NB4 (cell line): Measurements from ENCODE around the gene TECTB.

ENCODE experiments used
- DNase-seq: peaks from one replicate; pipeline ENCODE4 v3.0.0; 2010; ENCODE audit warnings: low read depth
- H3K4me3 ChIP-seq: one replicate; pipeline ENCODE4 v1.5.1; 2011; ENCODE audit warnings: mild to moderate bottlenecking, low read depth, low read length, moderate library complexity
- MYC ChIP-seq: IDR thresholded peaks from 2 replicates; pipeline ENCODE4 v1.6.1; 2011; ENCODE audit warnings: low read depth, low read length
- POLR2A ChIP-seq: IDR thresholded peaks from 2 replicates; pipeline ENCODE4 v1.6.1; 2011; ENCODE audit warnings: mild to moderate bottlenecking; ENCODE audit not compliant: insufficient read length; ENCODE audit errors: extremely low read depth
- TF ChIP-seq, protein P1 (sequence below): IDR thresholded peaks from 2 replicates; pipeline ENCODE4 v1.6.1; 2011; ENCODE audit warnings: low read depth, low read length
- TF ChIP-seq, protein P2 (sequence below): IDR thresholded peaks from one replicate; pipeline ENCODE4 v1.5.1; 2012; ENCODE audit warnings: low read depth, low read length

TECTB gene

DNA sequence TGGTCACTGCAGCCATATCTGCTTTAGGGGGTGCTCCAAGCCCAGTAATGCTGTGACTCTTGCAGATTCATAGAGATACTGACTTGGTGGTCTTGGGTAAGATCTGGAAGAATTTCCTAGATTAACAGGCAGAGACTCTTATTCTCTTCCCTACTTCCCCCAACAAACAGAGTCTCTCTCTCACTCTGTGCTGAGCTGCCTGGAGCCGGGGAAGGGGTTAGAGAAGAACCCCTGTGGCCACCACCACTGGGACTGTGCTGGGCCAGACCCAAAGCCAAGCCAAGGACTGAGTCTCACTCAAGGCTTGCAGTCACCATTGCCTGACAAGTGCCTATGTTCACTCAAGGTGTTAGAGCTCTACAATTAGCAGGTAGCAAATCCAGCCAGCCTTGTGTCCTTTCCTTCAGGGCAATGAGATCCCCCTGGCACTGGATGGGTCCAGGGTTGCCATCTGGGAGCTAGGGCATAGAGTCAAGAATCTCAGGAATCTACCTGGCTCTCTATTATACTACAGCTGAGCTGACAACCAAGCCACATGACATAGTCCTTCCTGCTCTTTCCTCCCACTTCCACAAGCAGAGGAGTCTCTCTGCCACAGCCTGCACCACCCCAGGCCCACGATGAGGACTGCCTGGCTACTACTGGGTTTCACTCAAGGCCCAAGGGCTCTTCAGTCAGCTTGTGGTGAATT is 41.4 kb upstream of the TECTB start:
- TF ChIP-seq MYC (no peak), POLR2A (no peak)
- TF ChIP-seq, protein P1, sequence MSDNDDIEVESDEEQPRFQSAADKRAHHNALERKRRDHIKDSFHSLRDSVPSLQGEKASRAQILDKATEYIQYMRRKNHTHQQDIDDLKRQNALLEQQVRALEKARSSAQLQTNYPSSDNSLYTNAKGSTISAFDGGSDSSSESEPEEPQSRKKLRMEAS, result no peak
- TF ChIP-seq, protein P2, sequence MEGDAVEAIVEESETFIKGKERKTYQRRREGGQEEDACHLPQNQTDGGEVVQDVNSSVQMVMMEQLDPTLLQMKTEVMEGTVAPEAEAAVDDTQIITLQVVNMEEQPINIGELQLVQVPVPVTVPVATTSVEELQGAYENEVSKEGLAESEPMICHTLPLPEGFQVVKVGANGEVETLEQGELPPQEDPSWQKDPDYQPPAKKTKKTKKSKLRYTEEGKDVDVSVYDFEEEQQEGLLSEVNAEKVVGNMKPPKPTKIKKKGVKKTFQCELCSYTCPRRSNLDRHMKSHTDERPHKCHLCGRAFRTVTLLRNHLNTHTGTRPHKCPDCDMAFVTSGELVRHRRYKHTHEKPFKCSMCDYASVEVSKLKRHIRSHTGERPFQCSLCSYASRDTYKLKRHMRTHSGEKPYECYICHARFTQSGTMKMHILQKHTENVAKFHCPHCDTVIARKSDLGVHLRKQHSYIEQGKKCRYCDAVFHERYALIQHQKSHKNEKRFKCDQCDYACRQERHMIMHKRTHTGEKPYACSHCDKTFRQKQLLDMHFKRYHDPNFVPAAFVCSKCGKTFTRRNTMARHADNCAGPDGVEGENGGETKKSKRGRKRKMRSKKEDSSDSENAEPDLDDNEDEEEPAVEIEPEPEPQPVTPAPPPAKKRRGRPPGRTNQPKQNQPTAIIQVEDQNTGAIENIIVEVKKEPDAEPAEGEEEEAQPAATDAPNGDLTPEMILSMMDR, result no peak
- no peak overlapping the region for H3K4me3 ChIP-seq
- DNase-seq, result no peak

GRCh38 chr10:112242769-112243168 is 40.4 kb upstream of the TECTB start:
- no peak for DNase-seq
- TF ChIP-seq, protein P1, result no peak
- no peak for TF ChIP-seq MYC
- TF ChIP-seq POLR2A, result no peak
- TF ChIP-seq, protein P2, result no peak

DNA sequence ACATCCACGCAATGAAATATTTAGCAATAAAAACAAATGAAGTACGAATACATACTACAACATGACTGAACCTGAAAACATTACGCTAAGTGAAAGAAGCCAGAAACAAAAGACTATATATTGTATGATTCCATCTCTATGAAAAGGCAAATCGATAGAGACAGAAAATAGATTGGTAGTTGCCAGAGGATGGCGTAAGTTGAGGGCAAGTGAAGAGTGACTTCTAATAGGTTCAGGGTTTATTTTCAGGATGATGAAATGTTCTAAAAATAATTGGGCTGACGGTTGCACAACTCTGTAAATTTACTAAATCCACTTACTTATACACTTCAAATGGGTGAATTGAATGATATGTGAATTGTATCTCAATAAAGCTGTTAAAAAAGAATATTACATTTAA is 39.5 kb upstream of the TECTB start:
- no peak overlapping the region for H3K4me3 ChIP-seq
- TF ChIP-seq POLR2A, result no peak
- TF ChIP-seq, protein P2, result no peak
- TF ChIP-seq, protein P1, result no peak
- no peak for TF ChIP-seq MYC
- DNase-seq, result no peak

More at GRCh38 chr10:112242769-112243168, 40.4 kb upstream of the TECTB start:
- H3K4me3 ChIP-seq, result no peak overlapping the region

DNA sequence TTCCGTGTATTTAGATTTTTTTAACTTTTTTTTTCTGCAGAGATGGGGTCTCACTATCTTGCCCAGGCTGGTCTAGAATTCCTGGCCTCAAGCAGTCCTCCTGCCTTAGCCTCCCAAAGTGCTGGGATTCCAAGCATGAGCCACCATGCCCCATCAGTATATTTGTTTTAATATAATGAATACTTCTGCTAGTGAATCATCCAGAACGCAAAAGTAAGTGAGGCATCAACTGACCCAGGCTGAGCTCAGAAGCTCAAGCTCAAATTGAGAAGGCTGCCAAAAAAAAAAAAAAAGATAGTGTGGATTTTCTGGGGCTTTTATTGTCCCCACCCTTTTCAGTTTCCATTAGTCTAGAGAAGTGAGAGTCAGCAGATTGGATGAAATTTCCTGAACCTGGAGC is 39.0 kb upstream of the TECTB start:
- no peak for TF ChIP-seq MYC
- TF ChIP-seq, protein P1, result no peak
- TF ChIP-seq POLR2A, result no peak
- TF ChIP-seq, protein P2, result no peak
- no peak overlapping the region for H3K4me3 ChIP-seq
- DNase-seq, result no peak

DNA sequence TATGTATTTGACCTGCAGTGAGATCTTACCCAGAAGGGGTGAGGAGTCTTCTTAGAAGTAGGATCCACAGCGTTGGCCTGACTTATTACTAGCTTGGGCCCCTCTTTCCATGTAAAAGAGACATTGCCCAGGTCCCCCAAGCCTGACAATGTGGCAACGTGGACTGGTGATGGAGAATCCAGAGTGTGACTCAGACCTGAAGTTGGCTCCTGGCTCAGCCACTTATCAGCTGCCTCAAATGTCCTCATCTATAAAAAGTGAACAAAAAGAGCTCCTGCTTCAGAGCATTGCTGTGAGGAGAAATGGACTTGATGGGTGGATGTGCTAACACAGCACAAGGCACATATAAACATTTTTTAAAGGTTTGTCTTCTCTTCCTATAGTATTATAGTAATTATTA is 35.4 kb upstream of the TECTB start:
- DNase-seq, result no peak
- TF ChIP-seq, protein P1, result no peak
- no peak for TF ChIP-seq POLR2A
- TF ChIP-seq, protein P2, result no peak
- no peak for TF ChIP-seq MYC
- no peak overlapping the region for H3K4me3 ChIP-seq
